GM18517 (cell line): Measurements from ENCODE around the gene NPY4R.
"Not testable (repeated sequence)": the region's sequence is repeated elsewhere in the genome, so short reads cannot be mapped to it uniquely, and the experiment has no call there.

Experiments used
- ATAC-seq: cut with Tn5 transposase; IDR thresholded peaks from one replicate; pipeline ENCODE4 v1.9.1; 2021; ENCODE audit warnings: mild to moderate bottlenecking, moderate library complexity; ENCODE audit not compliant: unreplicated experiment

NPY4R gene, protein sequence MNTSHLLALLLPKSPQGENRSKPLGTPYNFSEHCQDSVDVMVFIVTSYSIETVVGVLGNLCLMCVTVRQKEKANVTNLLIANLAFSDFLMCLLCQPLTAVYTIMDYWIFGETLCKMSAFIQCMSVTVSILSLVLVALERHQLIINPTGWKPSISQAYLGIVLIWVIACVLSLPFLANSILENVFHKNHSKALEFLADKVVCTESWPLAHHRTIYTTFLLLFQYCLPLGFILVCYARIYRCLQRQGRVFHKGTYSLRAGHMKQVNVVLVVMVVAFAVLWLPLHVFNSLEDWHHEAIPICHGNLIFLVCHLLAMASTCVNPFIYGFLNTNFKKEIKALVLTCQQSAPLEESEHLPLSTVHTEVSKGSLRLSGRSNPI

DNA sequence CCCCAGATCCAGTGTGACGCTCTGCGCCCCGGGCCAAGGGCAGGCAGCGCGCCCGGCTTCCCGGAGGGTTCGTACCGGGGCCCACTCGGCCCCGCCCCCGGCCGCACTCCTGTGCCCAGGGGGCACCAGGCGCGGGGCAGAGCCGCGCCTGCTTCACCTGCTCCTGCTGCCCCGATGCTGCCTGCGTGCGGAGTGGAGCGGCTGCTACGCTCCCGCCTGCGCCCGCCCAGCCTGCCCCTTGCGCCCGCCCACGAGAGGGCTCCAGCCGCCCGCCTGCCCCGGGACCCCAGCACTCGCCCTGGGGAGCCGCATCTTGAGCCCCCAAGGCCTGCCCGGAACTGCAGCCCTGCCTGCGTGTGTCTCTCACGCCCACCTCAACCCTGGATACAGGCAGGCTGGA, at the start of gene NPY4R:
Gene NPY4R, minus strand, starts transcription at position 194 of the 400 bp plus-strand sequence. CDS start 3,323 bp downstream, outside the sequence.
- not testable (repeated sequence) for ATAC-seq

DNA sequence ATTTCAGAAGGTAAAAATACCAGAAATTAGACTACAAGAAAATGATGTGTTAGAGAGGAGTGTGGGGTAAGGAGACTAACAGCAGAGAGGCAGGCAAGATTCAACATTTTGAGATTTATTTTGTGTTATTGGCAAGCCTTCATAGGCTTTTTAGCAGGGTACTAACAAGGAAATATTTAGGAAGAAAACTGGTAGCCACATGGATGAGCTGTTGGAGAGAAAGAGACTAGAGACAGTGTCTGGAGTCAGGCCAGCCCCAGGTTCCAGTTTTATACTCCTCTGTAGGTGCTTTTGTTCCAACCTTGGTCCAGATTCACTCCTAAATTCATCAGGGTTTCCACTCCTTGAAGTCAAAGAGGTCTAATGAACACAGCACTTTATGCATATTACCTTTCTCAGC, 49.6 kb upstream of the NPY4R start:
- no peak for ATAC-seq

DNA sequence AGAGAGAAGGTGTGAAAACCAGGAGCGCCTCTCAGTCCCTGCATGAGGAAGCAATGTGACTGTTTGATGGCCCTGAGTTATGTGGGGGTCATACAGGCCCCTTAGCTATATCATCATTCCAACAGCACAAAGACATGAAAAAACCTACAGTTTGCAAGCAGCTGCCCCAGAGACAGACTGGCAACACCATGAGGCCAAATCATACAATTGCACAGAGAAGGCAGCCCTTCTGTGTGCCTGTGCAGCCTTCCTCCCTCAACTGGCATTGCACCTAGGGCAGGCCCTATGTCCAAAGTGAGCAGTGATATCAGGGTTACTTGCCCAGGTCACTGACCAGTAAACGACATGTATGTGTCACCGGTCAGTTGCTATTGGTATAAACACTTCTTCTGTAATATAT, 49.1 kb upstream of the NPY4R start:
- ATAC-seq: no peak

DNA sequence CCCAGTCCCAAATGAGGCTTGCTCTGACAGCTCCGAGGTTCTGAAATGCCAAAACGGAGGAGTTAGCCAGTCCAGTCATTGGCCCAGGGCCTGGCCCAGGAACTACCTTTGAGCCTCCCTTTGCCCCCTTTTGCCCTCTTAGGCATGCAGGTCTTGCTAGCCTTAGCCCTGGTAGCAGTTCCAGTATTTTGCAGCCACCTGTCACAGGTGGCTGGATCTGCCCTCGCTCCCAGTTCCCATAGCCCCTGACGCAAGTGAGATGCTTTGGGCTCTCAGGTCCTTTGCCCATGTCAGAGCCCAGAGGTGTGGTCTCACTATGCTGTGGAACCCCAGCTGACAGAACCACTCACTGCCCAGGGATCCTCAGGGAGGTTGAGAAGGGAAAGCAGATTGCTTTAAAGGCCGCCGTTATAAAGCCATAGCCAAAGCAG, 48.7 kb upstream of the NPY4R start:
- ATAC-seq: no peak

DNA sequence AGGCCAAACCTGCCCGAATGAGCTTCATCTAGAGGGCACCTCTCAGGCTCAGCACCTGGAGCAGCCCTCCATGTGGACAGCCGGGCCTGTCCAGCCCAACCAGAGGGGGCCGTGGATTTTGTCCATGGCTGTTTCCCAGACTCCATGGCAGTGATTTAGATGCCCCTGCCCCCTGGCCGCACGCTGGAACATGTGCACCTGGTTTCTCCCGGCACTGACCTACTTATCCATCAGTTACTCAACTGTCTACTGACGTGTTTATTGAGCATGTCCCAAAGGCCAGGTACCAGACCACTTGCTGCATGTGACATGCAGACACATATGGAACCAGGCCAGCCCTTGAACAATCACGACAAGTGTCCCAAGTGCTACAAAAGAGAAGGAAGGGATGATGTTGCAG, 47.6 kb upstream of the NPY4R start:
- not testable (repeated sequence) for ATAC-seq

DNA sequence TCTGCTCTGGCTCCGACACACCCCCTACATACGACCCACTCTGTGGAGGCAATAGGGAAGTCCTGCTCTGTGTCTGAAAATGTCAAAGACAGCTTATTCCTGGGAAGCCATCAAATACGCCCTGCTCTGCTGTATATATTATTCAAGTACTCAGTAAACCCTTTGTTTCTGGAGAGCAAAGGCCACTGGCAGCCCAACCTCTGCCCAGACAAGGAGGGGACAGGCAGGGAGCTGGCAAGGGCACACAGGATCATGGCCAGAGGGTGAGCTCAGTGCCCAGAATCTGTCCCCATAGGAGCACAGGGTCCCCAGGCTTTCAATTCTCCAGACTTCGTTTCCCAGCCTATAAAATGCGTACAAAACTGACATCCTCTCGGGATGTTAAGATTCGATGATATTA, 47.0 kb upstream of the NPY4R start:
- not testable (repeated sequence) for ATAC-seq

DNA sequence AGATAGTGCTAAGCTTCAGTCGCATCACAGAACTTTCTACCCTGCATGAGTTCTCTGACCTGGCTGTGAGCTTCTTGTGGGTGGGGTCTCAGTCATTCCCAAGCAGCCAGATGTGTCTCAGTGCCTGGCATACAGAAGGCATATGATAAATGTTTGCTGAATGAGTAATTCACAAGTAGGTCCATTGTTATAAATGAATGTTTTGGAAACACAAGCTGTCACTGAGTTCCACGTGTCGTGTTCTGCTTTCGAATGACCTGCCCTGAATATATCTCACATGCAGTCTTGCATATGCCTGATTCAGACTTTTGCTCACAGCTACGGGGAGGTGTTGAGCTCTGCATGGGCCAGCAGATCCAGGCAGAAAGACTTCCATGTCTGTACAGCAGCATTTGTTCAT, 46.2 kb upstream of the NPY4R start:
- ATAC-seq: not testable (repeated sequence)

DNA sequence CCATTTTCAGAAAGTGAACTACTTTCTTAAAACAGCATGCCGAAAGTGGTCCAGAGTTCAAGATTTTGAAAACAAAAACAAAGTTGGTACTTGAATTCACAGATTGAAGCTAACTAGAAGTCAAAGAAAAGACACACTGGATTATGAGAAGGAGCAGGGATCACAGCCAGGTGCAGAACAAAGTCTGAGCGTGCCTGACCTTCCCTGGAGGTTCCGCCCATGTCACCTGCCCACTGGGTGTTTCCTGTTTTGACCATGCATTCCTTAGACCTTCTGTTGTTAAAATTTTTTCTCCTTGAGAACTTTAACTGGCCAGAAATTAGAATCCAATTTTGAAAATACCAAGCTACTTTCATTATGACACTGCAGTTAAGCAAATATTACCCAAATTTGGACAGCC, 34.2 kb upstream of the NPY4R start:
- ATAC-seq: not testable (repeated sequence)

DNA sequence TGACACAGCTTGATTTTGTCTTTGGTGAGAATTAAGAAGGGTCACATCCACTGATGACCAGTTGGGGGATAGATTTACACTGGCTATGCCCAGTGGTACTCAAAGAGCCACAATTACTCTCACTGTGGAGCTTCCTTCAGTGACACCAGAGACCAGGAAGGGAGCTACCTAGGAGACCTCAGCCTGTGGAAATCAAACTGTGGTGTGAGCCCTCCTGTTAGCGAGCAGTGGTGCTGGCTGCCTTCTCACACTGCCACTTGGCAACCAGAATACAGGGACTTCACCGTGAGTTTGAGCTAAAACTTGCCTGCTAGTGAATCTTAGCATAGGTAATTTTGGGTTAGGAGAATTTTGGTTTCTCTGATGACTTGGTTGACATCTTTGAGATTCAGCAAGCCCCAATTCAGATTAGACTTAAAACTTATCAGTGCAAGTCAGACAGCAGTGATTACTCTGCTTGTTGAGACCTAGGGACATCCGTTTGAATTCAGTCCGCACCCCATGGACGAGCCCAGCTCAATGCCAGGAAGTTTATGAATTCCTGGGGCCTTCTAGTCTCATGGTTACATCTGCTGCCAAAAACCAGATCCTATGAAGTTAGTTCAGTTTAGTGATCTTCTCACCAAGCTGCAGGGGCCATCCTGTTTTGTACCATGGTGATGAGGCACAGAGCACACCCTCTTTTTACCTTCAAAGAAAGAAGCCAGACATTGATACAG, 33.4 kb upstream of the NPY4R start:
- ATAC-seq: not testable (repeated sequence)

DNA sequence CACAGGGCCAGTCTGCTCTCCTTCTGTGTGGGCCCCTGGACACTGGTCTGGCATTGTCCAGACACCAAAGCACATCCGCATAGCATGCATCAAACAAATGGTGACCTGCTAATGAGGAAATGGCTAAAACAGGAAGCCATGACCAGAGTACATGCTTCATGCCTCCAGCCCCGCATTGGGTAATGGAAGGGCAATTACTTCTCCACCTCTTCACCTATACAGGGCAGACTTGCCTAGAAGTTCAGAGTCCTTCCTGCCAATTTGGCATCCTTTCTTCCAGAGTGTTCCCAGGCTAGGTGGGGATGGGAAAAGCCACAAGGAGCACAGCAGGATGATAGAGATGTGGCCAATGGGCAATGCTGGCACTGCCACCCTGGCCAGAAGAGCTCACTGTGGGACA, 32.1 kb upstream of the NPY4R start:
- not testable (repeated sequence) for ATAC-seq

DNA sequence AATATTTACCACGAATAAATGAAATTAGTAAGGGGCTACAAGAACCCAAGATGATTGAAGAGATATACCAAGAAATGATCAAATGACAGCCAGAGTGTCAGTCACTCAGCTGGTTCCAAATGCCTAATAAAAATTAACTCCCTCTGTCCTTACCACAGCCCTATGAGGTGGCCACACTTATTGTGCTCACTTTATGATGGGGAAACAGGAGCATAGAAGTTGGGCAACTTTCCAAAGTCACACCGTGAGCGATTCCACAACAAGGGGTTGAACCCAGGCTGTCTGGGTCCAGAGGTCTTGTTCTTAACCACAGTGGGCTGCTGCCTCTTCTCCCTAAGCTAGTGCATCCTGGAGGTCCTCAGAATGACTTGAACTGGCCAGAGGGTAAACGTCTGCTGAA, 31.6 kb upstream of the NPY4R start:
- not testable (repeated sequence) for ATAC-seq

DNA sequence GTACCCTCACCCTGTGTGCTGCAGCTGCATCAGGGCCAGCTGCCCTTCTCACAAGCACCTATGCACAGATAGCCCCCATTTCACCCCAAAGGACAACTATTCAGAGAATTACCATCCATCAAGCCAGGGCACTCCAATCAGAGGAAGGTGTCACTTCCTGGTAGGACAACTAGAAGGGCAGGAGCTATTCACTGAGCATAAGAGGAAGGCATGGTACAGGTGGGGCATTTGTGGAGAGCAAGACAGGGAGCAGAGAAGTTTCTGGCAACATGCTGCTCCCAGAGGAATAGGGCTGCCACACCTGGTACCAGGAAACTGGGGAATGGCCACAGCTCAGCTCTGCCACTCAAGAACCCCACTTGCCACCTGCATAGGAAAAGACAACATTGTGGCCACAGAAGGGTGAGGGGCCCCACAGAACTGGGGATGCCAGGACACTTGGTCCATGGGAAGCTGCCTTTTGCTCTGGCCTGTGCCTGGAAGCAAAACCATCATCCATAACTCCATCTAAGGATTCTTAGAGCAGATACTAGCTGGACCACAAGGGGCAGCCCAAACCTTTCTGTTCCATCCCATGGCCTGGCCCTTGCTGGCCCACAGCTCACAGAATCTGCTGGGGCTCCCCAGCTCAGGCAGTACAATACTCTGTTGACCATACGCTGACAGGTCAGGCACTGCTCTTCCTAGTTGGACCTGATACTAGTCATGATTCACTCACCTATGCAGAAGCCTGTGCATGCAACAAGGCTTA, 25.8 kb upstream of the NPY4R start:
- ATAC-seq: not testable (repeated sequence)

DNA sequence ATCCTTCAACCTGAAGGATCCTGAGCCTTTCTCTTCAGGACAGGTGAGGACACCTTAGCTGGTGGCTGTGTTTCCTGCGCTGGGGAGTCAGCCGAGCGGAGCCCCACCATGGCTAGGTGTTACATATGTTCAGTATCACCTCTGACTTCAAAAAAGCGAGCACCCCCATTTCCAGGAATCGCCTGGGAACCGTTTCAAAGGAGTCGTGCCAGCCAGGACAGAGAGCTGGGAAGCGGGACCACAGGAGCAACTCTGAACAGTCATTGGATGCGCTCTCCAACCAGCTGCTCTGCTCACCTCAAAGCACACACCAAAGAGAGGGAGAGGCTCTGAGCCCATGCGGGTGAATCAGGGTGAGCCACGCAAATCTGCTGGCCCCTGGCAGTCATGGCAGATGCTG, 24.5 kb upstream of the NPY4R start:
- ATAC-seq: not testable (repeated sequence)

DNA sequence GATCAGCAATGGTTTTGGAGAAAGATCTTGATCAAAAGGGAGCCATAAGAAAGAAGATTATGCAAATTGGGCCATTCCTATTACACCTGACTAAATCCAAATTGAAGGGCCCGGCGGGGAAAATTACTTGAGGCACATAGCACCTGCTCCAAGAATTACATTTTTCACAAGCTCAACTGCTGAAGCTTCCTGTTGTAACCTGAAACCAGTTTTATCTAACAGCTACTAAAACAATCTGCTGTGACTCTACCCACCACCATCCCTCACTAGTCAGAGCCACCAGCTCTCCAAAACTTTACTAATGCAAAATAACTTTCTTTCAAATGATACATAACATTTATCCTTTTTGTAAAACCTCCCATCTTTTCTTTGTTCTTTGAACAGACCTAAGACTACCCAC, 20.7 kb upstream of the NPY4R start:
- not testable (repeated sequence) for ATAC-seq

DNA sequence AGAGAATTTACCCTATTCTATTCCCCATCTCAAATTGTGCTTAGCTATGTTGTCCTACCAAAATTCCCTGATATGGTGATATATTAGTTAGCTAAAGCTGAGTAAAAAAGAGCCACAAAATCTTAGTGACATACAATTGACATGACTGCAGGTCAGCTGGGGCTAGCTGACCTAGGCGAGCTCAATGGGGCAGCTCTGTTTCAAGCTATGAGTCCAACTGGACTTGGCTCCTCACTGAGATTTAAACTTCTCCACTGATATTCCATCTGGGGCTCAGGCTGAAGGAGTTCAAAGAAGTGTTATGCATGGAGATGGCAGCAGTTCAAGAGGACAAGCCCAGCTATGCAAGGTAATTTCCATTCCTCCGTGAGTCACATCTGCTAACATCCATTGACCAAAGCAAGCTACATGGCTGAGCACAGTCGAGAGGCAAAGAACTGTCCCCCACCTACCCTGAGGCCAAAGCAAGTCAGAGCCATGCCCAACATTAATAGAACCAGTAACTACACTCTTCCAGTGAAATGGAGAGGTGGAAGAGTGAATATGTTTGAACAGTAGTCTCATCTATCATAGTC, 9.1 kb upstream of the NPY4R start:
- not testable (repeated sequence) for ATAC-seq

DNA sequence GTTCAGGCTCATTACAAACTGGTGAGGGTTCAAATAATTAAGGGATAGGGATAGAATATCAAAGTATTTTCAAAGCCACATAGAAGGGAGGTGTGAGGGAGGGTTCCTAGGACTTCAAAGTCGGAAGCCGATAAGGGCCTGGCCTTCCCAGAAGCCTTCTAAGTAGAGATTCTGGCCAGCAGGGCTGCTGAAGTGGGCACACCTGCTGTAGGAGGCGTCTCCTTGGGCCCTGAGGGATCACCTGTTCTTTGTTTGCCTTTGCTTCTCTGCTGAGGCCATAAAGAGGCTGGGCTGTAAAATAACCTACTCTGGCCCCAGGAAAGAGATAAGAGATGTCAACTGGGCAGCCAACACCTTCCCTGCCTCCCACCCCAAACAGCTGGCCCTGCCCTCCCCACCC, 8.0 kb upstream of the NPY4R start:
- ATAC-seq: not testable (repeated sequence)

DNA sequence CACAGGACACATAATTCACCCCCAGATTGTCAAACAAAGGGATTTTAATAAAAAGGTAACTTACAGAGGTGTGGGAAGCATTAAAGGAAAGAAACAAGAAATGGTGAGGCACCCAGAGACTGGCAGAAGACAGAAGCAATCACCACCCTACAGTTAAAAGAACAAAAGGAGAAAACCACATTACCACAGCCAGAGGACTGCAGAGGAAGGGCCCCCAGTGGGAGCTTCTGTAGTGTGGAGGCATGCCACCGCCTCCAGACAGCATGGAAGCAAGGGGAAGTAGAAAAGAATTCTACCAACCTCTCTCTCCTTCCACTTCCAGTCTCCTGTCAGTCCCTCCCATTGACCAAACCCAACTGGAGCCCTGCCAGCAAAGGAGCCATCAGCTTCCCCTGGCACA, 4.4 kb upstream of the NPY4R start:
- ATAC-seq: not testable (repeated sequence)

DNA sequence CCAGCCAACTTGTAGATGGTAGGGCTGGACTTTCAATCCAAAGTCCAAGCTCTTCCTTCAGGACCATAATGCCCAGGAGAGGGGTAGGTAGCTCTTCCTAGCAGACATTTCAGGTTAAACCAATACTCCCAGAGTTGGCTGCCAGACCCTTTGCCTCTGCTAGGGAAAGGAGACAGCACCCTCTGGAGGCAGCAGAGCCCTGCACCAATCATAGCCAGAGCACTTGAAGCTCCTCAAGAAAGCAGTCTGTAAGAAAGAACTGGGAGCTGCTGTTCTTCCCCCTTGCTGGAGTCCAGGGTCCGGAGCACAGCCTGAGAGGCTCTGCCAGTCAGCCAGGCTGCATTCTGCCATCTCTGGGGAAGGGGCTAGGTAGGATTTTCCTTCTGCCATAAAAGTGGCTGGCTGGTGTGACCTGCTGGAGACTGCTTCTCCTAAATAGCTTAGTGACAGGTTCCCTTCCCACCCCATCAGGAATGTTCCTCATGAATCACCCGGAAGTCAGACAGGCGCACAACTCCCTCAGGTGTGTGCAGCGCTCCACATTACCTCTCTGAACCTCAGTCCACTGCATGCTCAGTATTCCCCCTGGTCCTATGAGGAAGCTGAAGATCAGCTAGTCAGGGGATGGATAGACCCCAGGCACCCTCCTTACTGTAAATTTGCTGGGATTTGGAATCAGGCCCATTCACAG, 2.5 kb upstream of the NPY4R start:
- ATAC-seq: not testable (repeated sequence)

DNA sequence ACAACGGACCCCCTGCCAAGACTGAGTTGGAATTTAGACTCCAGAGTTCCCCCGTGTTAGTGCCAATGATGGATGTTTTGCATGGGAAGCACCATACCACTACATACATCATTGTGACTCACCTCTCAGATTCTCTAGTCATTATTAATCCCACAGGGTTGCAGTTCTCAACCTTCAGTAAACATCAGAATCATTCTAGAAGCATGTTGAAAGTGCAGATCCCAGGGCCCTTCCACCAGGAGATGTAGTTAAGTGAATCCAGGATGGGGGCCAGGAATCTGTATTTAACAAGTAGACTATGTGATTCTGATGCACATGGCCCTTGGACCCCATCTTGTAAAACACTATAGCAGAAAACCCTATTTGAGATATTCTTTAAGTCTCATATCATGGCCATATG, 2.1 kb downstream of the NPY4R start:
- not testable (repeated sequence) for ATAC-seq

DNA sequence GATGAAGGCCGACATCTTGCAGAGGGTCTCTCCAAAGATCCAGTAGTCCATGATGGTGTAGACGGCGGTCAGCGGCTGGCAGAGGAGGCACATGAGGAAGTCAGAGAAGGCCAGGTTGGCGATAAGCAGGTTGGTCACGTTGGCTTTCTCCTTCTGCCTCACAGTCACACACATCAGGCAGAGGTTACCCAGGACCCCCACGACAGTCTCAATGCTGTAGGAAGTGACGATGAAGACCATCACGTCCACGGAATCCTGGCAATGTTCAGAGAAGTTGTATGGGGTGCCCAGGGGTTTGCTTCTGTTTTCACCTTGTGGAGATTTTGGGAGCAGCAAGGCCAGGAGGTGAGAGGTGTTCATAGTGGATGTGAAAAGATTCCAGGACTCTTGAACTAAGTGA, 3.5 kb downstream of the NPY4R start:
- ATAC-seq: not testable (repeated sequence)
